CD4-positive, alpha-beta T cell treated with Interferon alpha-2 for 1 hour (primary cell): ENCODE results near the gene ERVV-1.
A peak's percentile ranks its signal among the peaks of the same experiment; 100 is the strongest.
"Not testable (repeated sequence)": the region's sequence is repeated elsewhere in the genome, so short reads cannot be mapped to it uniquely, and the experiment has no call there.

Experiments
- DNase-seq, 2 donors: peaks; one replicate each; pipeline ENCODE4 v3.0.0-alpha.2; 2020 to 2022

Gene ERVV-1

DNA sequence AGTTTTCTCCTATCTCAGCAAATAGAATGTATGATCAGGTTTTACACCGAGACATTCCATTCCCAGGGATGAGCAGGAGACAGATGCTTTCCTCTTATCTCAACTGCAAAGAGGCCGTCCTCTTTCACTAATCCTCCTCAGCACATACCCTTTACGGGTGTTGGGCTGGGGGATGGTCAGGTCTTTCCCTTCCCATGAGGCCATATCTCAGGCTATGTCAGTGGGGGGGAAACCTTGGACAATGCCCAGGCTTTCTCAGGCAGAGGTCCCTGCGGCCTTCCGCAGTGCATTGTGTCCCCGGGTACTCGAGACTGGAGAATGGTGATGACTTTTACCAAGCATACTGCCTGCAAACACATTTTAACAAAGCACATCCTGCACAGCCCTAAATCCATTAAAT is 14.6 kb downstream of the ERVV-1 start:
- not testable (repeated sequence) for DNase-seq

DNA sequence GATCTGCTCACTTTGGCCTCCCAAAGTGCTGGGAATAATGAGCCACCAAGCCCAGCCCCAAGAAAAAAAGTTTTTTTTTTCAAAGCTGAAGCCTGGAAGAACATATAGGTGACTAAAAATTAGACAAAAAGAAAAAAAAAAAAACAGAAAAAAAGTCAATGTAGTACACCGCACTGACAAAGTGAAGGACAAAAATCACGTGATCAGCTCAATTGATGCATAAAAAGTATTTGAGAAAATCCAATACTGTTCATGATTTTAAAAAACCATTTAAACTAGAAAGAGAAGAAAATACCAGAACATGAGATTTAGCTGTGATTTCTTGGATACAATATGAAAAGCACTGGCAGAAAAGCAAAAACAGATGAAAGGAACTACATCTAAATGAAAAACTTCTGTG is 20.3 kb downstream of the ERVV-1 start:
- DNase-seq = no peak

DNA sequence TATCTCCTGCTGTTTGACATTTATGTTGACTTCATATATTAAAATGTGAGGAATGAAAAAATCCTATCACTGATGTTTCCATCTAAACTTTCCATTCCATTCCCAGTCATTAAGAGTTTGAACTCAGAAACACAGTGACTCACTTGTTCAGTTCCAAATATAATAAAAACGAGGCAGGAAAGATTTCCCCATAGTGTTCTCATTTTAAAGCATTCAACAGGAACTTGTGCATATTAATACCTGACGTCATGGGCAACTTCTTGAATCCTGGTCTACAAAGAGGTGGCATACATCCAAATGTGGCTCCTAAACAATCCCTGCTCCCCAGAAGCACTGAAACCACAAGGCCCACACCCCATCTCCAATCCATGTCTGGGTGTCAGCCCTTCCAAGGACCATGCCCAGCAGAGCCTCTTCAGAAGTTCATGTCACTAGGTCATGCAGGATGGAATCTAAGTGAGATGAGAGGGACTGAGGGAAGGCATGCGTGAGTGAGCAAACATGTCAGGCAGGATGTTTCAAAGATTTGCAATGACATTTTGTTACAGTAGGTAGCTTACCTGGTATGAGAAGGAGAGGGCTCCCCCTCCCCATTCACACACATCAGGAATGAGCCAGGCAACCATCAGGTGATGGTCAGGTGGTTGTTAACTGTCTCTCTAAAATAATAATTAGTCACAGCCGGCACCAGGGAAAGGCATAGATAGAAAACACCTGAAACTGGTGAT is 21.4 kb downstream of the ERVV-1 start:
- no peak for DNase-seq

DNA sequence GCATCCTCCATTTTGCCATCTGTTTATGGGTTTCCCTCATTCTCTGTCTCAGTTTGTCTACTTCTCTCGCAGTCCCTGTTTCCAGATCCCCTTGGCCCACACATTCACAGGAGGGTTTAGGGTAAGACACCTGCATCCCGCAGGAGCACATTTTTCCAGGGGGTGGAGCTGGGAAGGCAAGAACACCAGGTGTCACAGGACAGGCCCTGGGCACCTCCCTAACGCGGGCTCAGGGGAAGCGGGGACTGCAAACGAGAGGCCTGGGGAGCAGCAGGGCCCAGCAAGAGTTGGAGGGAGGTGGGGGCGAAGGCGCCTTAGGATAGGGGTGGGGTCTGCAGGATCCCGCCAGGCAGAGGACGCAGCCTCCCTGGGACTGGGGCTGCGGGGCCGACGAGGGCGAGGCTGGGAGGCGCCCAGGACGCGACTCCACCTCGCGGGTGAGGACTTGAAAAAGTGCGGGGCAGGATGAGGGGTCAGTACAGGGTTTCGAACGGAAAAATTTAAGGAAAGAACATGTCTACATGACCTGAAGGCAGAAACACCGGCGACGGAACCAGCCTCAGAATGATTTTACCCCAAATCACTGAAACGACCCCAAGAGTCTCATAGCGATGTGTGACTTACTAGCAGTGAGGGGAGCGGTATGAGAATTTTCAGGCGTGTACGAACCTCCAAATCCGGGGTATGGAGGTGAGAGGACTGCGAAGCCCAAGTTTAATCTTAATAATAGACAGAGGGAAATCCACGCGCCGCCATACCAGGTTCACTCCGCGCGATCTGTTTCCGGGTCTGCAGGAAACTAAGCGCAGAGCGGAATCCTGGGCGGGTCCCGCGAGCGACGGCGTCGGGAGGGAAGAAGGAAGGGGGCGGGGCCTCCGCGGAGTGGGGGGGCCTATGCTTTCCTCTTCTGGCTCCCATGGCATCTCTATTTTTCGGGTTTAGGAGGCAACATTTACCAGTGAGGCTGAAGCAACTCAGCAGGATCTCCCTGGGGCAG is 23.7 kb downstream of the ERVV-1 start:
- peak in 1 of 2 donors; percentile 6 for DNase-seq

DNA sequence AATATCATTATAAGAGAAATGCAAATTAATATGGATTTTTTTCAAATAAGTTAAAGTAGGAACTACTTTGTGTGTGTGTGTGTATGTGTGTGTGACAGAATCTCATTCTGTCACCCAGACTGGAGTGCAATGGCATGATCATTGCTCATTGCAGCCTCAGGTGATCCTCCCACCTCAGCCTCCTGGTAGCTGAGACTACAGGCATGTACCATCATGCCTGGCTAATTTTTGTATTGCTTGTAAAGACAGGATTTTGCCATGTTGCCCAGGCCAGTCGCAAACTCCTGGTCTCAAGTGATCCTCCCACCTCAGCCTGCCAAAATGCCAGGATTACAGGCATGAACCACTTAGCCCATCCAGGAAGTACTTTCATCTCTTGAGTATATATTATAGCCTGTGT is 27.6 kb downstream of the ERVV-1 start:
- DNase-seq = no peak

- DNase-seq = no peak
These were observed 31.8 kb downstream of the ERVV-1 start for GRCh38 chr19:53045536-53045935.

GRCh38 chr19:53047379-53047778 is 33.7 kb downstream of the ERVV-1 start:
- no peak for DNase-seq

DNA sequence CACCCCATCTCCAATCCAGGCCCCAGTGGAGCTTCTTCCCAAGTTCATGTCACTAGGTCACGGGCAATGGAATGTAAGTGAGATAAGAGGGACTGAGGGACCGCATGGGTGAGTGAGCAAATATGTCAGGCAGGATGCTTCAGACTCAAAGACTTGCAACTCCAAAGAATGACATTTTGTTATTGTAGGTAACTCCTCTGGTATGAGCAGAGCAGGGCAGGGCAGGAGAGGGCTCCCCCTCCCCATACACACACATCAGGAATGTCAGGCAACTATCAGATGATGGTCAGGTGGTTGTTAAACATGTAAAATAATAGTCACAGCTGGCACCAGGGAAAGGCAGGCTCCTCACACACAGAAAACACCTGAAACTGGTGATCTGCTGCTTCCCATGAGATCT is 41.4 kb downstream of the ERVV-1 start:
- no peak for DNase-seq

- no peak for DNase-seq
These were observed 44.3 kb downstream of the ERVV-1 start for GRCh38 chr19:53057904-53058580.
